ENCODE measurements around the gene ATP13A5.
A peak's percentile ranks its signal among the peaks of the same experiment; 100 is the strongest.

The ATP13A5 gene

GRCh38 chr3:193295985-193296384 lies 82.6 kb downstream of the ATP13A5 start:
- DNase-seq (ENCODE audit: low read depth, low spot score), result no peak

GRCh38 chr3:193292386-193292785 lies 86.2 kb downstream of the ATP13A5 start:
- DNase-seq (ENCODE audit: low read depth, low spot score), result peak; percentile 66
- in situ Hi-C loops (cut with HindIII; ENCODE audit: low sequenced_read_pairs), result no loop called here
- no peak for TF ChIP-seq CTCF (IDR thresholded peaks at IDR 0.05; ENCODE audit: low read depth, low read length)
- H3K4me3 ChIP-seq (ENCODE audit: low read depth, low read length), result no peak overlapping the region

More at GRCh38 chr3:193295985-193296384, 82.6 kb downstream of the ATP13A5 start:
- no peak for TF ChIP-seq CTCF (IDR thresholded peaks at IDR 0.05; ENCODE audit: low read depth, low read length)
- H3K4me3 ChIP-seq (ENCODE audit: low read depth, low read length), result no peak overlapping the region
- in situ Hi-C loops (cut with HindIII; ENCODE audit: low sequenced_read_pairs), result no loop called here

GRCh38 chr3:193271101-193271840 lies 107.3 kb downstream of the ATP13A5 start:
- TF ChIP-seq CTCF (IDR thresholded peaks at IDR 0.05; ENCODE audit: low read depth, low read length), result no peak
- H3K4me3 ChIP-seq (ENCODE audit: low read depth, low read length), result no peak overlapping the region
- in situ Hi-C loops (cut with HindIII; ENCODE audit: low sequenced_read_pairs), result no loop called here
- DNase-seq (ENCODE audit: low read depth, low spot score), result no peak

GRCh38 chr3:193270451-193270850 lies 108.1 kb downstream of the ATP13A5 start:
- in situ Hi-C loops (cut with HindIII; ENCODE audit: low sequenced_read_pairs), result no loop called here
- TF ChIP-seq CTCF (IDR thresholded peaks at IDR 0.05; ENCODE audit: low read depth, low read length), result no peak
- H3K4me3 ChIP-seq (ENCODE audit: low read depth, low read length), result no peak overlapping the region
- no peak for DNase-seq (ENCODE audit: low read depth, low spot score)

- DNase-seq (ENCODE audit: low read depth, low spot score), result no peak
- no peak for TF ChIP-seq CTCF (IDR thresholded peaks at IDR 0.05; ENCODE audit: low read depth, low read length)
- H3K4me3 ChIP-seq (ENCODE audit: low read depth, low read length), result no peak overlapping the region
- in situ Hi-C loops (cut with HindIII; ENCODE audit: low sequenced_read_pairs), result no loop called here
Observed at GRCh38 chr3:193269343-193270028, 109.1 kb downstream of the ATP13A5 start.

GRCh38 chr3:193262707-193263106 lies 115.8 kb downstream of the ATP13A5 start:
- TF ChIP-seq CTCF (IDR thresholded peaks at IDR 0.05; ENCODE audit: low read depth, low read length), result no peak
- no peak overlapping the region for H3K4me3 ChIP-seq (ENCODE audit: low read depth, low read length)
- in situ Hi-C loops (cut with HindIII; ENCODE audit: low sequenced_read_pairs), result no loop called here
- no peak for DNase-seq (ENCODE audit: low read depth, low spot score)
